Measurements from ENCODE around the gene SKI.

- TF ChIP-seq CTCF (IDR thresholded peaks at IDR 0.05; ENCODE audit: borderline replicate concordance, extremely low read depth, low read length, poor library complexity, severe bottlenecking) (no peak), EZH2 (IDR thresholded peaks at IDR 0.05; ENCODE audit: borderline replicate concordance, low read depth, low read length, severe bottlenecking) (no peak)
Observed at GRCh38 chr1:2258996-2259395, 30.9 kb downstream of the SKI start.
